K562 (cell line): Measurements from ENCODE around the gene MET. TPM values are rescaled to one million over a fixed set of nuclear protein-coding genes. Genes with fewer than 3 reads are reported as not detected.

Experiments
- ATAC-seq: fragments of 200-7000 bp; cut with Tn5 transposase; 3 replicates; pipeline ENCODE4 v1.9.1; 2020; ENCODE audit warnings: moderate library complexity
- BruUV-seq: library from RNA; stranded (reverse); fragments of 400-500 nt; replicated peaks from 2 replicates; lab custom pipeline; 2021; lab: Mats Ljungman, UMichigan
- CTCF ChIA-PET: fragments of 300-600 bp; formaldehyde crosslinking; extraction: SDS; loops from one replicate; lab custom pipeline; 2021; ENCODE audit warnings: low intra/inter-chr PET ratio; lab: Yijun Ruan, JAX
- POLR2A ChIA-PET: fragments of 300-600, 350-650 bp; sonication (Branson Sonifier 250); formaldehyde crosslinking; extraction: SDS; loops from one replicate; lab custom pipeline; 2021; ENCODE audit warnings: antibody characterized with exemption, inconsistent platforms; lab: Yijun Ruan, JAX
- DNase-seq, 4 experiments: peaks; one replicate each; pipeline versions ENCODE4 v3.0.0 to v3.0.0-alpha.2; 2011 to 2018; ENCODE audit warnings: low spot score in 3 of 4, mixed read lengths in 3 of 4; ENCODE audit errors: extremely low read depth in 1 of 4
- FAIRE-seq: peaks from 2 replicates; lab custom pipeline; 2011; peaks lifted over from hg19 to GRCh38; lab: Jason Lieb, UNC
- H2AFZ ChIP-seq: 2 replicates; pipeline ENCODE4 v1.6.0; 2011; ENCODE audit warnings: low read depth, low read length, control low read depth, inconsistent platforms
- H3K27ac ChIP-seq: fragments of 200-600 bp; 3 replicates; pipeline ENCODE4 v1.8.0; 2011; ENCODE audit warnings: low read depth, mild to moderate bottlenecking, control low read depth, inconsistent platforms, low read length, moderate library complexity, mixed read lengths; ENCODE audit errors: extremely low read depth
- H3K27me3 ChIP-seq, 2 experiments: fragments of 300-600 bp in 1 of 2; 2 replicates in 1 of 2; 3 replicates in 1 of 2; pipeline versions ENCODE4 v1.6.0 to v1.8.0; 2011; ENCODE audit warnings: inconsistent platforms in 2 of 2, low read length in 2 of 2, mild to moderate bottlenecking in 1 of 2, mixed read lengths in 1 of 2, moderate library complexity in 1 of 2; ENCODE audit not compliant: control insufficient read depth in 2 of 2, insufficient read depth in 2 of 2
- H3K36me3 ChIP-seq: fragments of 300-600 bp; 3 replicates; pipeline ENCODE4 v1.8.0; 2011; ENCODE audit warnings: mild to moderate bottlenecking, low read length, inconsistent platforms; ENCODE audit not compliant: control insufficient read depth, insufficient read depth
- H3K4me1 ChIP-seq, 2 experiments: fragments of 200-600 bp in 1 of 2; replicated peaks in 1 of 2; 2 replicates in 1 of 2; 3 replicates in 1 of 2; pipeline versions ENCODE4 v1.5.1 to v1.8.0; 2011; ENCODE audit warnings: inconsistent platforms in 2 of 2, low read length in 2 of 2, mild to moderate bottlenecking in 1 of 2, mixed read lengths in 1 of 2, moderate library complexity in 1 of 2; ENCODE audit not compliant: control insufficient read depth in 2 of 2, insufficient read depth in 2 of 2
- H3K4me2 ChIP-seq: 2 replicates; pipeline ENCODE4 v1.6.1; 2011; ENCODE audit warnings: low read length, control low read depth, inconsistent platforms, mixed read lengths; ENCODE audit not compliant: insufficient read depth
- H3K4me3 ChIP-seq: fragments of 200-600 bp; sonication (generic), shearing (Covaris generic); 2 replicates; pipeline ENCODE4 v1.5.1; 2016; ENCODE audit warnings: control low read depth, inconsistent platforms
- H3K79me2 ChIP-seq: fragments of 200-600 bp; 3 replicates; pipeline ENCODE4 v1.8.0; 2011; ENCODE audit warnings: low read length, inconsistent platforms; ENCODE audit not compliant: control insufficient read depth, insufficient read depth
- H3K9ac ChIP-seq, 2 experiments: 2 replicates each; pipeline versions ENCODE4 v1.6.0 to v1.6.1; 2011; ENCODE audit warnings: low read depth in 2 of 2, low read length in 2 of 2, control low read depth in 1 of 2, inconsistent platforms in 1 of 2, mild to moderate bottlenecking in 1 of 2, mixed read lengths in 1 of 2; ENCODE audit not compliant: insufficient read depth in 1 of 2
- H3K9me1 ChIP-seq: one replicate; pipeline ENCODE4 v1.6.0; 2011; ENCODE audit warnings: inconsistent platforms, mild to moderate bottlenecking, low read length, moderate library complexity; ENCODE audit not compliant: control insufficient read depth, insufficient read depth
- H3K9me3 ChIP-seq: replicated peaks from 2 replicates; pipeline ENCODE4 v1.5.1; 2011; ENCODE audit warnings: low read depth, low read length, inconsistent platforms; ENCODE audit not compliant: control insufficient read depth, insufficient read depth
- H4K20me1 ChIP-seq: replicated peaks from 2 replicates; pipeline ENCODE4 v1.6.1; 2011; ENCODE audit warnings: low read length, inconsistent platforms, mixed read lengths; ENCODE audit not compliant: control insufficient read depth, insufficient read depth
- DACH1 ChIP-seq: fragments of 450-650 bp; IDR thresholded peaks from 2 replicates; pipeline ENCODE4 v1.6.1; 2018; ENCODE audit not compliant: partially characterized antibody
- JUND ChIP-seq, 2 experiments: IDR thresholded peaks; 2 replicates in 1 of 2; 3 replicates in 1 of 2; pipeline ENCODE4 v1.6.1; 2011; ENCODE audit warnings: borderline replicate concordance in 2 of 2, low read depth in 2 of 2, low read length in 2 of 2, improper control_type of control experiment in 1 of 2, missing biosample characterization in 1 of 2, missing genetic modification characterization in 1 of 2, missing genetic modification reagents in 1 of 2
- MAZ ChIP-seq, 2 experiments: fragments of 450-650 bp in 1 of 2; sonication (generic) in 1 of 2; formaldehyde crosslinking; IDR thresholded peaks in 1 of 2; conservative IDR thresholded peaks in 1 of 2; 2 replicates each; pipeline versions ENCODE4 v1.4.0 to v1.5.0; 2020; ENCODE audit warnings: mild to moderate bottlenecking in 1 of 2, missing genetic modification reagents in 1 of 2
- NFRKB ChIP-seq: fragments of 450-650 bp; IDR thresholded peaks from 2 replicates; pipeline ENCODE4 v1.6.1; 2016; ENCODE audit warnings: low read depth
- THRA ChIP-seq: fragments of 450-650 bp; IDR thresholded peaks from 2 replicates; pipeline ENCODE4 v1.6.1; 2017; ENCODE audit warnings: mild to moderate bottlenecking, moderate library complexity
- ZBTB5 ChIP-seq: fragments of 450-650 bp; IDR thresholded peaks from 2 replicates; pipeline ENCODE4 v1.6.1; 2017; ENCODE audit warnings: antibody characterized with exemption
- ZNF3 ChIP-seq: fragments of 250-450 bp; sonication (Bioruptor Pico); IDR thresholded peaks from 2 replicates; pipeline ENCODE4 v1.5.0; 2021; ENCODE audit warnings: mild to moderate bottlenecking, moderate library complexity
- WGBS: fragments of 100-300 bp; shearing (Covaris generic); methylation state at CpG from one replicate; pipeline ENCODE4 v1.1.6; 2016; ENCODE audit warnings: low coverage, mixed read lengths; ENCODE audit not compliant: insufficient coverage; ENCODE audit errors: missing lambda C conversion rate; 5-methylcytosine and 5-hydroxymethylcytosine counted together
- in situ Hi-C: fragments of 300-500 bp; cut with MboI; formaldehyde crosslinking; loops from 4 replicates; pipeline ENCODE4 v1.15.0; 2018; ENCODE audit warnings: inconsistent platforms, mixed read lengths
- intact Hi-C: fragments of 100-400 bp; cut with micrococcal nuclease; formaldehyde crosslinking; loops from 2 replicates; pipeline ENCODE4 v1.14.2; 2022
- polyA plus RNA-seq, 8 experiments: library from polyadenylated mRNA; depleted of rRNA in 4 of 8; stranded (reverse) in 5 of 8; unstranded in 3 of 8; fragments of >200 nt; fragmentation: Nextera tagmentation in 2 of 8; fragmentation: Illumina TruSeq in 1 of 8; extraction: Ambion mirVana in 2 of 8; extraction: Trizol in 1 of 8; gene quantifications; 2 replicates each; pipeline versions ENCODE4 v1.2.1 to v1.2.3, GENCODE V29; 2011 to 2014; ENCODE audit warnings: inconsistent platforms in 1 of 8, missing spikeins in 1 of 8
- total RNA-seq, 7 experiments: library from RNA; depleted of rRNA in 6 of 7; stranded (reverse); fragments of >200 nt in 6 of 7; fragmentation: Illumina TruSeq in 2 of 7; extraction: Trizol in 2 of 7; gene quantifications; 2 replicates each; pipeline versions ENCODE4 v1.2.1 to v1.2.3, GENCODE V29; 2011 to 2021; ENCODE audit warnings: low replicate concordance in 1 of 7

Gene MET
- total and polyA plus RNA-seq, 9 of the 15 experiments (the other 6 are each of a cell fraction or from before 2014, with no cell fraction given): 0.84 to 2.4 (median 1.1) TPM

- TF ChIP-seq NFRKB (no peak), THRA (no peak), DACH1 (no peak), ZNF3 (no peak), JUND (IDR thresholded peaks at IDR 0.05; ENCODE audit: borderline replicate concordance, low read depth, low read length) (no peak), JUND (tag; IDR thresholded peaks at IDR 0.05; ENCODE audit: borderline replicate concordance, low read depth, low read length) (no peak; the same call in 2 of the 3 replicates)
- TF ChIP-seq, all 486 proteins: peak for 2
These were observed 129.2 kb downstream of the MET start (continued) for GRCh38 chr7:116801092-116801710.

GRCh38 chr7:116802144-116802745 is 130.2 kb downstream of the MET start:
- in situ Hi-C loops: loop anchor here (5.0 kb wide), 1 partner anchor 630 kb away; no protein-coding TSS in a partner anchor
- Histone ChIP-seq H2AFZ (peak overlapping the region; percentile 47), H3K79me2 (no peaks in the 10 kb centered on the region), H3K36me3 (no peaks in the 10 kb centered on the region), H3K9me1 (no peaks in the 10 kb centered on the region), H3K4me3 (no peak overlapping the region), H3K4me2 (no peak overlapping the region), H3K4me1 (no peaks in the 10 kb centered on the region), H3K9me3 (no peaks in the 10 kb centered on the region)
- POLR2A ChIA-PET: interaction anchor here (1.2 kb wide), 1 partner anchor 198 kb away, joined by 3 read pairs; no protein-coding TSS in a partner anchor
- BruUV-seq: no TSS peak
- ATAC-seq: no peak
- intact Hi-C loops: no loop called here
- TF ChIP-seq MAZ (CRISPR knock-in tag; conservative IDR thresholded peaks at IDR 0.05 in 1 of 2, IDR thresholded peaks at IDR 0.05 in 1 of 2) (0 out of 4 replicates have a peak, but pooled peaks of 1 of the 2 experiments have one; percentile 14), ZBTB5 (no peak)
- TF ChIP-seq, all 486 proteins: peak for 1
- 14% methylated on average over 7 of the region's 7 CpGs for WGBS
- CTCF ChIA-PET: interaction anchor here (1.0 to 2.3 kb wide), 4 partner anchors 131 to 630 kb away, joined by 3 to 19 read pairs (median 8); partner anchors contain the start of gene MET
- no peaks in the 10 kb centered on the region for H4K20me1 ChIP-seq
- no peak overlapping the region for H3K27ac ChIP-seq
- DNase-seq (no peak), FAIRE-seq (no peak)
- H3K27me3 ChIP-seq: peaks cover 8 to 24% of the 10 kb centered on the region in 2 experiments; a peak in 4 of 5 replicates
- no peak overlapping the region for H3K9ac ChIP-seq
